GM19025 (cell line): ENCODE data around the gene GATB.
"Not testable (repeated sequence)": the region's sequence is repeated elsewhere in the genome, so short reads cannot be mapped to it uniquely, and the experiment has no call there.

Source experiments
- ATAC-seq: cut with Tn5 transposase; IDR thresholded peaks from one replicate; pipeline ENCODE4 v1.9.1; 2021; ENCODE audit warnings: mild to moderate bottlenecking, low read depth, moderate library complexity; ENCODE audit not compliant: unreplicated experiment

Gene GATB

GRCh38 chr4:151736361-151736760 lies 24.4 kb downstream of the GATB start:
- ATAC-seq, result no peak

GRCh38 chr4:151731670-151732069 lies 29.1 kb downstream of the GATB start:
- ATAC-seq, result not testable (repeated sequence)

GRCh38 chr4:151729731-151730559 lies 30.9 kb downstream of the GATB start:
- ATAC-seq, result no peak

- no peak for ATAC-seq
These were observed 32.1 kb downstream of the GATB start for GRCh38 chr4:151728679-151729078.

- ATAC-seq, result no peak
These were observed 32.8 kb downstream of the GATB start for GRCh38 chr4:151728006-151728405.

- no peak for ATAC-seq
These were observed 33.4 kb downstream of the GATB start for GRCh38 chr4:151727365-151727764.

GRCh38 chr4:151725087-151725486 lies 35.7 kb downstream of the GATB start:
- ATAC-seq, result no peak

GRCh38 chr4:151721916-151722315 lies 38.9 kb downstream of the GATB start:
- ATAC-seq, result no peak

- ATAC-seq, result no peak
These were observed 39.3 kb downstream of the GATB start for GRCh38 chr4:151721466-151721865.

- ATAC-seq, result no peak
These were observed 40.9 kb downstream of the GATB start for GRCh38 chr4:151719956-151720334.

- ATAC-seq, result no peak
These were observed 41.5 kb downstream of the GATB start for GRCh38 chr4:151718984-151719955.

GRCh38 chr4:151717909-151718628 lies 42.7 kb downstream of the GATB start:
- no peak for ATAC-seq

GRCh38 chr4:151717314-151717713 lies 43.5 kb downstream of the GATB start:
- no peak for ATAC-seq

- no peak for ATAC-seq
These were observed 44.5 kb downstream of the GATB start for GRCh38 chr4:151716324-151716723.

- ATAC-seq, result no peak
These were observed 44.9 kb downstream of the GATB start for GRCh38 chr4:151715881-151716280.

GRCh38 chr4:151712777-151713176 lies 48.0 kb downstream of the GATB start:
- ATAC-seq, result no peak

- no peak for ATAC-seq
These were observed 49.2 kb downstream of the GATB start for GRCh38 chr4:151711646-151712045.

GRCh38 chr4:151709587-151709986 lies 51.2 kb downstream of the GATB start:
- no peak for ATAC-seq

- no peak for ATAC-seq
These were observed 51.7 kb downstream of the GATB start for GRCh38 chr4:151709071-151709470.

- ATAC-seq, result no peak
These were observed 52.7 kb downstream of the GATB start for GRCh38 chr4:151708100-151708499.

- no peak for ATAC-seq
These were observed 57.4 kb downstream of the GATB start for GRCh38 chr4:151703401-151703800.
